Dermis blood vessel endothelial cell (primary cell): ENCODE results near the gene PDZD2. TPM values are rescaled to one million over a fixed set of nuclear protein-coding genes. Genes with fewer than 3 reads are reported as not detected.
"Not testable (repeated sequence)": the region's sequence is repeated elsewhere in the genome, so short reads cannot be mapped to it uniquely, and the experiment has no call there.

ENCODE experiments used
- DNase-seq: peaks from one replicate; pipeline ENCODE4 v3.0.0; 2010
- total RNA-seq: library from RNA; depleted of rRNA; stranded (reverse); fragments of >200 nt; gene quantifications from 2 replicates; pipeline ENCODE4 v1.2.3, GENCODE V29; 2014

Gene PDZD2
- total RNA-seq = 2.6 and 6.6 TPM in 2 replicates

- DNase-seq = peak; percentile 64
Observed at GRCh38 chr5:31638748-31639418, at the start of gene PDZD2. Gene PDZD2 (plus strand): TSS chr5:31639131.

- DNase-seq = no peak
Observed at GRCh38 chr5:31593665-31594064, 45.3 kb upstream of the PDZD2 start.

- no peak for DNase-seq
Observed at GRCh38 chr5:31596354-31596753, 42.6 kb upstream of the PDZD2 start.

GRCh38 chr5:31598640-31599611 lies 40.0 kb upstream of the PDZD2 start:
- no peak for DNase-seq

- not testable (repeated sequence) for DNase-seq
Observed at GRCh38 chr5:31602305-31602704, 36.6 kb upstream of the PDZD2 start.

- DNase-seq = no peak
Observed at GRCh38 chr5:31604240-31604639, 34.7 kb upstream of the PDZD2 start.

- no peak for DNase-seq
Observed at GRCh38 chr5:31604644-31605043, 34.3 kb upstream of the PDZD2 start.

- DNase-seq = no peak
Observed at GRCh38 chr5:31605920-31606319, 33.0 kb upstream of the PDZD2 start.

- DNase-seq = no peak
Observed at GRCh38 chr5:31607546-31607945, 31.4 kb upstream of the PDZD2 start.

- DNase-seq = no peak
Observed at GRCh38 chr5:31611002-31611401, 27.9 kb upstream of the PDZD2 start.

- no peak for DNase-seq
Observed at GRCh38 chr5:31613651-31614050, 25.3 kb upstream of the PDZD2 start.

GRCh38 chr5:31614151-31615020 lies 24.5 kb upstream of the PDZD2 start:
- DNase-seq = peak; percentile 29

- no peak for DNase-seq
Observed at GRCh38 chr5:31617867-31618266, 21.1 kb upstream of the PDZD2 start.

GRCh38 chr5:31620026-31620425 lies 18.9 kb upstream of the PDZD2 start:
- DNase-seq = no peak

- no peak for DNase-seq
Observed at GRCh38 chr5:31623249-31623648, 15.7 kb upstream of the PDZD2 start.

GRCh38 chr5:31625394-31625793 lies 13.5 kb upstream of the PDZD2 start:
- no peak for DNase-seq

GRCh38 chr5:31626156-31626555 lies 12.8 kb upstream of the PDZD2 start:
- DNase-seq = no peak

- no peak for DNase-seq
Observed at GRCh38 chr5:31626604-31627234, 12.2 kb upstream of the PDZD2 start.

- no peak for DNase-seq
Observed at GRCh38 chr5:31630931-31631330, 8.0 kb upstream of the PDZD2 start.

GRCh38 chr5:31632460-31632859 lies 6.5 kb upstream of the PDZD2 start:
- no peak for DNase-seq

GRCh38 chr5:31635446-31635845 lies 3.5 kb upstream of the PDZD2 start:
- no peak for DNase-seq

GRCh38 chr5:31637851-31638250 lies 1.1 kb upstream of the PDZD2 start:
- DNase-seq = no peak
